ENCODE measurements around the gene SLIT1.

DNA sequence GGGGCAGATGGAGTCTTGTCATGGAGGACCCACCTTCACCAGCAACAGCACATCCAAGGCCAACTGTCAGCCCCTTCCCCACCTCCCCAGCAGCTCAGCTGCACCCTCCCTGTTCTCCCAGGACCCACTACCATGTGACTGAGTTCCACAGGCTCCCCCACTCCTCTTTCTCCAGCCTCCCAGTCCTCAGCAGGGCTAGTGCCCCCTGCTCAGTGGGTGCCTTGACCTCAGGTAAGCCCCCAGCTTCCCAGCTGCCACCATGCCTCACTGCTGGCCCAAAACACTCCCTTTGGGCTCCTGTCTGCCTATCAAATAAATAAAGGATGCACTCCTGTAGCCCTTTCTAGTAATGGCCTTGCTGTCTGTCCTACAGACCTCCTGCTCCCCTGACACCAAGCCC is 174.4 kb downstream of the SLIT1 start:
- no peak for TF ChIP-seq CTCF (IDR thresholded peaks at IDR 0.05; ENCODE audit: insufficient read depth, low read depth, low read length)
- no peak for TF ChIP-seq EZH2 (IDR thresholded peaks at IDR 0.05; ENCODE audit: insufficient read depth, low read length)
